Activated effector memory CD4-positive, alpha-beta T cell treated with Interleukin-2 at 50 U/mL for 16 hours (primary cell): ENCODE measurements around the gene COL5A1.
"Not testable (repeated sequence)": the region's sequence is repeated elsewhere in the genome, so short reads cannot be mapped to it uniquely, and the experiment has no call there.

Experiments used
- DNase-seq: peaks from one replicate; pipeline ENCODE4 v3.0.0-alpha.2; 2020

The COL5A1 gene

DNA sequence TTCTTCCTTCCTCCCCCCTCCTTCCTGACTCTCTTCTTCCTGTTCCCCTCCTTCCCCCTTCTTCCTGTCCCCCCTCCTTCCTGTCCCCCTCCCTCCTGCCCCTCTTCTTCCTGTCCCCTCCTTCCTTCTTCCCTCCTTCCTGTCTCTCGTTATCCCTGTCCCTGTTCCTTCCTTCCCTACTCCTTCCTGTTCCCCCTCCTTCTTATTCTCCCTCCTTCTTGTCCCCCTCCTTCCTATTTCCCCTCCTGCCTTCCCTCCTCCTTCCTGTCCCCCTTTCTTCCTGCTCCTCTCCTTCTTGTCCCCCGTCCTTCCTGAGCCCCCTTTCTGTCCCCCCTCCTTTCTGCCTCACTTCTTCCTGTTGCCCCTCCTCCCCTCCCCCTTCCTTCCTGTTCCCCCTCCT is 70.6 kb downstream of the COL5A1 start:
- no peak for DNase-seq

- DNase-seq = no peak
These were observed 71.3 kb downstream of the COL5A1 start for GRCh38 chr9:134712926-134713325.

DNA sequence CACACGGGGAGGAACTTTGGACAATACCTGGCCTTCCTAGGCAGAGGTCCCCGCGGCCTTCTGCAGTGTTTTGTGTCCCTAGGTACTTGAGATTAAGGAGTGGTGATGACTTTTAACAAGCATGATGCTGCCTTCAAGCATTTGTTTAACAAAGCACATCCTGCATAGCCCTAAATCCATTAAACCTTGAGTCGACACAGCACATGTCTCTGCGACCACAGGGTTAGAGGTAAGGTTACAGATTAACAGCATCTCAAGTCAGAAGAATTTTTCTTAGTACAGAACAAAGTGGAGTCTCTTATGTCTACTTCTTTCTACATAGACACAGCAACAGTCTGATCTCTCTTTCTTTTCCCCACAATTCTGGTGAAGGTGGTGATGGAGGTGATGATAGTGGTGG is 73.9 kb downstream of the COL5A1 start:
- not testable (repeated sequence) for DNase-seq

- no peak for DNase-seq
These were observed 74.5 kb downstream of the COL5A1 start for GRCh38 chr9:134716067-134716466.

DNA sequence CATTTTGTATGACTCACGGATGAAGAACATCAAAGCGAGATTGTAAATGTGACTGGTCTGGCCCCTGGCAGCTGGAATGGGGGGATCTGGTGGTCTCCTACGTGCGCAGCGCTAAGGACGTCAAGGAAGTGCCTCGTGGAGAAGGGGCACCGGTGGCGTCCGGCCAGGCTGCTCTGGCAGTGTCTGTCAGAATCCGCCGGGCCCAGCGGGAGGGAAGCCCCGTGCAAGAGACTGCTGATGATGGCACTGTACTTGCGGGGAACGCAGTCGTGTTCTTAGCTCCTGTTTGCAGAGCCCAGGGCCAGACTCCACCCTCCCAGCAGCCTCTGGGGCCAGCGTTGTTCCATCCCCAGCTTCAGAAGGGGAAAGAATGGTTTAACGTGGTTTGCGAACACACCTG is 75.5 kb downstream of the COL5A1 start:
- no peak for DNase-seq

GRCh38 chr9:134717924-134718645 is 76.5 kb downstream of the COL5A1 start:
- no peak for DNase-seq

DNA sequence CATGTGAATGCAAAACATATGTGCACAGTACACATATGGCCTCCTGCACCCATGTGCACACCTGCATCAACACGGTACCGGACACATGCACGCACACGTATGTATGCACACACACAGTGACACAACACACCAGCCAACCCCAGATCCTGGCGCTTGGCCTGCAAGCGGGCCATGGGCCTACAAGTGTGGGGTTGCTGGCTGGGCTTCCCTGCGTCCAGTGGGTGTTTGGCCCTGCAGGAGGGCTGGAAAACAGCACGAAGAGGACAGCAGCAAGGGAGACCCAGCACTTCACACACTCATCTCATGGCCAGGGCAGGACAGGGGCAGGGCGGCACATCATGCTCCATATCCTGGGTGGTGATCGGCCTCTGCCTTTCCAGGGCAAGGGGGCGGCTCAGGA is 77.7 kb downstream of the COL5A1 start:
- DNase-seq = no peak

- no peak for DNase-seq
These were observed 78.6 kb downstream of the COL5A1 start for GRCh38 chr9:134720136-134720753.

DNA sequence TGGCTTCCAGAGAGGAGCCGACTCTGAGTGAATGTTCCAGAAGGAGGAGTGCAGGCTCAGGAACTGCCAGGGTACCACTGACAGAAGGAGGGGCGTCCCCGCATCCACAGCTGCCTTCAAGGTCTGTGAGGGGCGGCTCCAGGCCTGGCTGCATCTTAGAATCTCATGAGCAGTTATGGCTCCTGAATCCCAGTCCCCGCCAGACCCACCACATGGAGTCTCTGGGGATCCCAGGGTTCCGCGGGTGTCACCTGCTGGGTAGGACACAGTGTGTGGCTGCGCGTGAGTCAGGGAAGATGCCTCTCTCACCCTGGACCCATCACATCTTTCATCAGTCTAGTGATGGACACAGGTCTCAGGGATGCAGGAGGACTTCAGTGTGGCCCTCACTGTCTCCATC is 79.2 kb downstream of the COL5A1 start:
- DNase-seq = no peak

DNA sequence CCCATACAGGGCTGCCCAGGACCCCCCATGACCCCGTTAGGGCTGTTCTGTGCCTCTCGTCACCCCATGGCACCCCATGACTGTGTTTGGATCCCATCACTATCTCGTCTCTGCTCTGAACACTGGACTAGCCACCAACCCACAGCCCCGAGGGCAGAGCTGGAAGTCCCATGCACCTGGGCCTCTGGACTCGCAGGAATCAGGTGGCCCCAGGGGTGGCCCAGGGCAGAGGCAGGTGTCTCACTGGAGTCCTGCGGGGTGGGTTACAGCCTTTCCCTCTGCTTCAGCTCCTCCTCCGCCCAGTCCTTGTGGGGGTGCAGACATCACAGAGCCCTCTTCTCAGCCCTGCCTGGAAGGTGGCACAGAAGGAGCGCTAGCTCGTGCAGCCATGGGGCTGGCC is 79.7 kb downstream of the COL5A1 start:
- DNase-seq = no peak

DNA sequence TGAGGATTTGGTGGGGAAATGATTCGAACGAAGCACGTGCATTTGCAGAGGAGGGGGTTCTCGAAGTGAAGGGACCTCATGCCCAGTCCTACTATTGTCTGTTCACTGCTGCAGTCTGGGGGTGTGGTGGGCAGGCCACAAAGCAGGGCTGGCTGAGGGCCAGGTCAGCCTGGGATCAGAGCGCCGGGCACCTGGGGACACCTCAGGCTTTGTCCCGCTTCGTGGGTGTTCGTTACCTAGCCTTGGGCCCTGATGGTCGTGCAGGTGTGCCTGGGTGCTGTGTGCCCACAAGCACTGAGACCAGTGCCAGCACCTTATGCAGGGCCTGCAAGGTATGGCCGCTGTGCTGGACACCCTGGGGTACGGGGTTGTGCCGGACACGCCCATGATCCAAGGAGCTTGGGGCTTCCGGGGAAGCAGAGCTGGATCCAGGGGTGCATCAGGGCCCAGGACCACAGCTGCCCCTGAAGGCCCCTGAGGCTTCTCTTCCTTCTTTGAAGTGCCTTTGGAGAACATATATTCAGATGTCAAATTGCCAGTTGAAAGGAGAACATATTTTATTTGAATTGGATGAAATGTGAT is 80.6 kb downstream of the COL5A1 start:
- DNase-seq = no peak

- no peak for DNase-seq
These were observed 81.4 kb downstream of the COL5A1 start for GRCh38 chr9:134723037-134723436.

DNA sequence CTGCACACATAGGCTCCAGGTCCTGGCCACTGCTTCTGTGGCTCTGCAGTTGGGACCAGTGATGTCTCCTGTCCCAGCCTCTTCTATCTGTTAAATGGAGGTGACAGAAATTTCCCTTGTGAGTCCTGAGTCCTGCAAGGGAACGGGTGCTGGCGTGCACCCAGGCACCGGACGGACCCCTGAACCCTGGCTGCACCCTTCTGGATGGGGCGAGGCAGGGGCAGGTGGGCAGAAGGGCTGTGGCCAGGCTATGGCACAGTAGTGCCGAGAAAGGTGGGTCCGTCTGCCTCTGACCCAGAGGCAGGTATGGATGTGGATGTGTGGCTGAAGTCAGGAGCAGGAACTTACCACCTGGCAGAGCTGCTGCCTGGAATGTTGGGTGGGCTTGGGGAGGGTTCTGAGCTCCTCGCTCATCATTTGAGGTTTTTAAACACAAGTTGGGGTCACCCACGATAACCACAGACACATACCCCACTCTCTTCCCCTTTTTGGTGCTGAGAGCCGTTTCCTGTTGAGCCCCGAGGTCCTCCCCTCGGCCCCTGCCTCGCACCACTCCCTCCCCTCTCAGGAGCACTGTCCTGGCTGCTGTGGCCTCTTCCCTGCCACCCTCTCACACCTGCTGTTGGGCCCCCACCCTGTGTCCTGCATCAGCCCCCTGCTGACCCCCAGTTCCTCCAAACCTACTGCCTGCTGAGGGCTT is 82.0 kb downstream of the COL5A1 start:
- DNase-seq = no peak

GRCh38 chr9:134724202-134724911 is 82.8 kb downstream of the COL5A1 start:
- DNase-seq = no peak

DNA sequence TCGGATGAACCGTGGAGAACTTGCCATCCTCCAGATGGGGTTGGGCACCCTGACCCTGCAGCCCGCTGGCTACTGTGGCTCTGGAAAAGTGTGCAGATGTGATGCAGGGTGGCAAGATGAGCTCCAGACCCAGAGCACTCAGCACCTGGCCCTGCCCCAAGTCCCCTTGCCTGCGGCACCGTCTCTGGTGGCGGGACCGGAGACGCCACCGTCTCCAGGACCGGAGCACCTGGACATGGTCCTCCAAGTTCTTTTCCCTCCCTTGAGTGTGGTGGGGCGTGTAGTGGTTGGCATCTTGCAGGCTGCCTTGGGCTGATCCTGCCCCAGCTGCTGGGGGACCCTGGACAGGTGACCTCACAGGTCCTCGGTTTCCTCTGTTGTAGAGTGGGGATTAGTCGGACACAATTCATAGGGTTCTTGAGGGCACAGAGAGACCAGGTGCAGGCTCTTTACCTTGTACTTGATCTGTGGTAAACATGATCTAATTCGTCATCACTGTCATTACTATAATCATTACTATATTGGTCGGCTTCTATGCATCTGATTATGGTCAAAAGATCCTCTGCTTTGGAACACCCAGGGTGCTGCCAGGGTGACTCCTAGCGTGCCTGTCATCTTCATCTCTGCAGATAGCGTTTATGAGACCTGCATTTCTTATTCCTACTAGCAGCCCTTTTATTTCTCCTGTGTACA is 83.5 kb downstream of the COL5A1 start:
- DNase-seq = no peak

- no peak for DNase-seq
These were observed 84.0 kb downstream of the COL5A1 start for GRCh38 chr9:134725605-134725940.

- DNase-seq = no peak
These were observed 84.6 kb downstream of the COL5A1 start for GRCh38 chr9:134726026-134726721.

DNA sequence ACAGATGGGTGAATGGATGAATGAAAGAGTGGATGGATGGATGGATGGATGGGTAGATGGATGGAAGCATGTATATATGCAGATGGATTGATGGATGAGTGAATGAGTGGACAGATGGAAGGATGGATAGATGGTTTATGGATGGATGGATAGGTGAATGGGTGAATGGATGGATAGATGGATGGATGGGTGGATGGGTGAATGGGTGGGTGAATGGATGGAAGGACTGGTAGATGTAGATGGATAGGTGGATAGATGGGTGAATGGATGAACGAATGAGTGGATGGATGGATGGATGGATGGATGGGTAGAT is 85.1 kb downstream of the COL5A1 start:
- DNase-seq = no peak

- no peak for DNase-seq
These were observed 86.6 kb downstream of the COL5A1 start for GRCh38 chr9:134728021-134728795.

- no peak for DNase-seq
These were observed 87.3 kb downstream of the COL5A1 start for GRCh38 chr9:134728801-134729495.
